ENCODE data around the gene TMEM134. TPM values are rescaled to one million over a fixed set of nuclear protein-coding genes. Genes with fewer than 3 reads are reported as not detected.

Gene TMEM134
- total RNA-seq, 2 experiments from 2014 or later: 49.9 to 52.4 TPM

- Mint-ChIP-seq H3K36me3 (ENCODE audit: low read depth) (peaks cover 43% of the 10 kb centered on the region), H3K27ac (peak within 1 kb of the TSS; percentile 98), H3K4me3 (peak within 1 kb of the TSS; percentile 94), H3K27me3 (no peaks in the 10 kb centered on the region), H3K9me3 (no peaks in the 10 kb centered on the region), H3K4me1 (ENCODE audit: low read depth) (peaks cover 59% of the 10 kb centered on the region)
- H3K4me3 ChIP-seq (ENCODE audit: low read length): peak within 1 kb of the TSS; percentile 97
- H3K27me3 ChIP-seq (ENCODE audit: control insufficient read depth in 1 of 2, insufficient read depth in 2 of 2, low read length in 2 of 2): no peaks in the 10 kb centered on the region
- no peak for TF ChIP-seq CTCF (IDR thresholded peaks at IDR 0.05)
- POLR2A ChIA-PET: interaction anchor here (0.6 to 3.0 kb wide), 11 partner anchors 21 to 151 kb away, joined by 3 to 35 read pairs (median 6); partner anchors contain the start of genes AIP, POLD4, PPP1CA and PTPRCAP
- H3K4me1 ChIP-seq (ENCODE audit: insufficient read depth, low read length): peaks cover 68% of the 10 kb centered on the region
- no peaks in the 10 kb centered on the region for H3K9me3 ChIP-seq (ENCODE audit: control insufficient read depth in 1 of 2, insufficient read depth in 1 of 2, low read length in 2 of 2)
- CTCF ChIA-PET: interaction anchor here (0.9 to 1.9 kb wide), 9 partner anchors 20 to 188 kb away, joined by 3 to 8 read pairs (median 4); partner anchors contain the start of genes RAD9A and TMEM134
- intact Hi-C loops (cut with DNase I, micrococcal nuclease): loop anchor here (1.0 to 10.0 kb wide), 5 partner anchors 18 to 263 kb away; partner anchors contain the start of genes CARNS1 (in 1 of the 2), PPP1CA (in 1 of the 2) and TBC1D10C (in 1 of the 2)
- peak in 13 of 14 experiments; percentile 45 to 88 (median 76) for DNase-seq
- peak within 1 kb of the TSS; percentile 79 to 82 for H3K27ac ChIP-seq (ENCODE audit: low read depth in 1 of 2, low read length in 2 of 2)
- ATAC-seq (ENCODE audit: poor library complexity): no peak
- peaks cover 39% of the 10 kb centered on the region for H3K36me3 ChIP-seq (ENCODE audit: insufficient read depth, low read length)
Observed at GRCh38 chr11:67504950-67505581, 36.0 kb upstream of the TMEM134 start, which contains the start of gene PITPNM1. Gene PITPNM1, minus strand, starts transcription at chr11:67505363. Its CDS starts 1,183 bp downstream, at chr11:67504180.

- POLR2A ChIA-PET: interaction anchor here (1.2 to 3.0 kb wide), 6 partner anchors 20 to 151 kb away, joined by 3 to 35 read pairs (median 14); partner anchors contain the start of genes AIP, POLD4, PPP1CA and PTPRCAP
- peaks cover 43% of the 10 kb centered on the region for H3K36me3 Mint-ChIP-seq (ENCODE audit: low read depth)
- H3K9me3 Mint-ChIP-seq: no peaks in the 10 kb centered on the region
- Histone ChIP-seq H3K27ac (ENCODE audit: low read depth in 1 of 2, low read length in 2 of 2) (peak overlapping the region; percentile 79 to 82), H3K27me3 (ENCODE audit: control insufficient read depth in 1 of 2, insufficient read depth in 2 of 2, low read length in 2 of 2) (no peaks in the 10 kb centered on the region), H3K4me3 (ENCODE audit: low read length) (peak overlapping the region; percentile 97), H3K36me3 (ENCODE audit: insufficient read depth, low read length) (peaks cover 46% of the 10 kb centered on the region), H3K9me3 (ENCODE audit: control insufficient read depth in 1 of 2, insufficient read depth in 1 of 2, low read length in 2 of 2) (no peaks in the 10 kb centered on the region), H3K4me1 (ENCODE audit: insufficient read depth, low read length) (peaks cover 67% of the 10 kb centered on the region)
- H3K4me3 Mint-ChIP-seq: peak overlapping the region; percentile 94
- ATAC-seq (ENCODE audit: poor library complexity) (no peak), DNase-seq (peak in 5 of 14 experiments; percentile 33 to 67 (median 39))
- intact Hi-C loops (cut with DNase I, micrococcal nuclease): loop anchor here in 1 of 2 experiments (10.0 kb wide), 1 partner anchor 259 kb away; no protein-coding TSS in a partner anchor
- CTCF ChIA-PET: no interaction called here
- TF ChIP-seq CTCF (IDR thresholded peaks at IDR 0.05): no peak
- peak overlapping the region; percentile 98 for H3K27ac Mint-ChIP-seq
- H3K27me3 Mint-ChIP-seq: no peaks in the 10 kb centered on the region
- peaks cover 59% of the 10 kb centered on the region for H3K4me1 Mint-ChIP-seq (ENCODE audit: low read depth)
Observed at GRCh38 chr11:67504005-67504949, 35.2 kb upstream of the TMEM134 start.

Measured in CD4-positive, alpha-beta T cell (primary cell).